Ishikawa (cell line): ENCODE data around the gene FAM114A2.

Source experiments
- CEBPB ChIP-seq: IDR thresholded peaks from 2 replicates; pipeline ENCODE4 v1.6.1; 2012
- CREB1 ChIP-seq: IDR thresholded peaks from 2 replicates; pipeline ENCODE4 v1.6.1; 2012; ENCODE audit warnings: low read depth
- EGR1 ChIP-seq: IDR thresholded peaks from 2 replicates; pipeline ENCODE4 v1.6.1; 2012
- EP300 ChIP-seq: IDR thresholded peaks from 2 replicates; pipeline ENCODE4 v1.6.1; 2012; ENCODE audit warnings: borderline replicate concordance
- FOXM1 ChIP-seq: IDR thresholded peaks from 2 replicates; pipeline ENCODE4 v1.6.1; 2012; ENCODE audit warnings: low read depth, borderline replicate concordance
- MAX ChIP-seq: IDR thresholded peaks from 2 replicates; pipeline ENCODE4 v1.6.1; 2012
- NFIC ChIP-seq: IDR thresholded peaks from 2 replicates; pipeline ENCODE4 v1.6.1; 2012
- RAD21 ChIP-seq: IDR thresholded peaks from 2 replicates; pipeline ENCODE4 v1.6.1; 2012; ENCODE audit warnings: low read depth
- REST ChIP-seq: IDR thresholded peaks from 2 replicates; pipeline ENCODE4 v1.6.1; 2012; ENCODE audit warnings: low read depth, mild to moderate bottlenecking
- TAF1 ChIP-seq: IDR thresholded peaks from 2 replicates; pipeline ENCODE4 v1.6.1; 2012; ENCODE audit warnings: low read depth, mild to moderate bottlenecking
- TCF12 ChIP-seq: IDR thresholded peaks from 2 replicates; pipeline ENCODE4 v1.6.1; 2012; ENCODE audit warnings: low read depth
- TEAD4 ChIP-seq: IDR thresholded peaks from 2 replicates; pipeline ENCODE4 v1.6.1; 2012
- YY1 ChIP-seq: IDR thresholded peaks from 2 replicates; pipeline ENCODE4 v1.6.1; 2012; ENCODE audit warnings: low read depth
- ZBTB7A ChIP-seq: IDR thresholded peaks from 2 replicates; pipeline ENCODE4 v1.6.1; 2012; ENCODE audit warnings: low read depth
- TF ChIP-seq, protein P1 (sequence below): IDR thresholded peaks from 2 replicates; pipeline ENCODE4 v1.6.1; 2012

Gene FAM114A2

GRCh38 chr5:154076240-154076922 lies 37.7 kb upstream of the FAM114A2 start:
- TF ChIP-seq, protein P1, sequence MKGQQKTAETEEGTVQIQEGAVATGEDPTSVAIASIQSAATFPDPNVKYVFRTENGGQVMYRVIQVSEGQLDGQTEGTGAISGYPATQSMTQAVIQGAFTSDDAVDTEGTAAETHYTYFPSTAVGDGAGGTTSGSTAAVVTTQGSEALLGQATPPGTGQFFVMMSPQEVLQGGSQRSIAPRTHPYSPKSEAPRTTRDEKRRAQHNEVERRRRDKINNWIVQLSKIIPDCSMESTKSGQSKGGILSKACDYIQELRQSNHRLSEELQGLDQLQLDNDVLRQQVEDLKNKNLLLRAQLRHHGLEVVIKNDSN, result no peak
- no peak for TF ChIP-seq CREB1
- TF ChIP-seq ZBTB7A, result no peak
- no peak for TF ChIP-seq NFIC
- TF ChIP-seq MAX, result no peak
- no peak for TF ChIP-seq RAD21
- TF ChIP-seq TEAD4, result no peak
- no peak for TF ChIP-seq REST
- no peak for TF ChIP-seq TCF12
- TF ChIP-seq YY1, result no peak

- TF ChIP-seq RAD21 (peak; percentile 99), EP300 (no peak)
Observed at GRCh38 chr5:154072414-154073171, 33.9 kb upstream of the FAM114A2 start.

DNA sequence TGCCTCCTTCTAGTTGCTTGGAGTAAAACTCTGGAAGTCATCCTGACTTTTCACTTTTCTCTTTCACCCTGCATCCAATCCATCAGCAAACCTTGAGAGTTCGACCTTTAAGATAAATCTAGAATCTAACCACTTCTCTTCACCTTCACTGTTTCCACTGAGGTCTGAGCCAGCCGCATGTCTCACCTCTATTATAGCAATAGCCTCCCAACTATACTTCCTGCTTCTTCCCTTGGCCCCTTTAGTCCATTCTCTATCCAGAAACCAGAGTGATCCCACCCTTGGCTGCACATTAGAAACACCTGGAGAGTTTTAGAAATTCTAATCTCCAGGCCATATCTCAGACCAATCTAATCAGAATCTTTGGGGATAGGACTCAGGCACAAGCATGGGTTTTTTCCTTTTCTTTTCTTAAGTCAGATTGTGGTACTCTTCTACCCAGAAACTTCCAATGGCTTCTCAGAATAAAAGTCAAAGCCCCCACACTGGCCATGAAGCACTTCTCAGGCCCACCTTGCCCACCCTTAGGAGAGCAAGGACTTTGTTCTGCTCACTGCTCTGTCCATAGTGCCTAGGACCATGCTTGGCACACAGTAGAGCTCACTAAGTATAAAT lies 33.2 kb upstream of the FAM114A2 start:
- TF ChIP-seq CEBPB (no peak), ZBTB7A (no peak), NFIC (no peak), RAD21 (no peak), TCF12 (no peak), EGR1 (no peak), YY1 (no peak), TAF1 (no peak), TEAD4 (no peak), REST (no peak), FOXM1 (no peak), EP300 (no peak), CREB1 (no peak), MAX (no peak)
- TF ChIP-seq, protein P1, result no peak

DNA sequence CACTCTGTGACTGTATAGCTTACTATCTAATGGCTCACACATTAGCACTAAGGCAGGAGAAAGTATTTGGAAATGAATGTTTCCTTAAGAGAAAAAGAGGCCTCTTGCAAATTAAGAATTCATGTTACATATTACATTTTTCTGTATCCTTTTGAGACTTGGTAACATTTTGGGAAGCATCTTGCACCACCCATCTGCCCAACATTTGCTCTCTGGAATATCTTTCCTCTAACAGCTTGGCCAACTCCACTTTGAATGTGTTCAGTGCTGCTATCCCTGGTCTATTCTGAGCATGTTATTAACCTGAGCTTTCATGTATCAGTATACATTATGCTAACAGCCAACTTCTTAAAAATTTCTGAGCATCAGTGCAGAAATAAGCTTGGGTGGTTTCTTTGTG lies 27.3 kb upstream of the FAM114A2 start:
- TF ChIP-seq TCF12, result no peak
- no peak for TF ChIP-seq FOXM1
- no peak for TF ChIP-seq EP300
- no peak for TF ChIP-seq TAF1
- TF ChIP-seq RAD21, result no peak
- TF ChIP-seq CREB1, result no peak

- no peak for TF ChIP-seq YY1
- TF ChIP-seq NFIC, result no peak
- no peak for TF ChIP-seq ZBTB7A
Observed at GRCh38 chr5:154063372-154063771, 24.7 kb upstream of the FAM114A2 start.

DNA sequence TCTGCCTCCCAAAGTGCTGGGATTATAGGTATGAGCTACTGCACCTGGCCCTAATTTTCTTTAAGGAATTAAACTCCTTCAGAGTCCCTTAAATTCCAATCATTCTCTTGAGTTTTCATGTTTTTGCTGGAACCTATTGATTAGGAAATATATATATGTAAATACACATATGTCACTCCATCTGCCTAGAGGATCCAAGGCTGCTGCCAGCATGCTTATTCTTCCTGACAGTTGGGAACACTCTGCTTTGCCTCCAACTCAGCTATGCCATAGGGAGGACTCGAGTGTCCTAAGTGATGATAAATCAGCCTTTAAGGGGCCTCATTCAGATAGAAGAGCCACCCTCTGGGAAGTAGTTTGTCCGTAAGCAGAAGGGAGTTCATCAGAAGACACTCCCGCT lies 21.9 kb upstream of the FAM114A2 start:
- TF ChIP-seq REST, result no peak
- TF ChIP-seq ZBTB7A, result no peak
